B cell (primary cell): ENCODE data around the gene NOSTRIN. TPM values are rescaled to one million over a fixed set of nuclear protein-coding genes. Genes with fewer than 3 reads are reported as not detected.

Experiments used
- ATAC-seq: fragments of 200-7000 bp; cut with Tn5 transposase; one replicate; pipeline ENCODE4 v1.10.0; 2021; ENCODE audit warnings: low read depth, mild to moderate bottlenecking, moderate number of reproducible peaks, moderate library complexity
- CTCF ChIA-PET: fragments of 350-600 bp; sonication (Branson Sonifier 250); formaldehyde crosslinking; loops from one replicate; lab custom pipeline; 2021; ENCODE audit warnings: antibody characterized with exemption, inconsistent platforms; lab: Charles Lee
- POLR2A ChIA-PET: fragments of 350-600 bp; sonication (Branson Sonifier 250); formaldehyde crosslinking; loops from one replicate; lab custom pipeline; 2021; ENCODE audit warnings: antibody characterized with exemption; lab: Charles Lee
- DNase-seq: peaks from one replicate; pipeline ENCODE4 v3.0.0; 2013
- H2AFZ ChIP-seq: 2 replicates; pipeline ENCODE4 v1.6.1; 2012; ENCODE audit warnings: mild to moderate bottlenecking, low read depth, low read length; ENCODE audit not compliant: insufficient read depth, poor library complexity, severe bottlenecking
- H3K27ac ChIP-seq, 2 donors: 1 replicate in 1 of 2; 2 replicates in 1 of 2; pipeline ENCODE4 v1.5.1; 2012 to 2013; ENCODE audit warnings: low read length in 2 of 2, mild to moderate bottlenecking in 2 of 2, moderate library complexity in 1 of 2
- H3K27me3 ChIP-seq, 4 experiments: fragments of 200-600 bp in 1 of 4; sonication (generic) in 1 of 4; replicated peaks in 1 of 4; 1 replicate in 2 of 4; 2 replicates in 2 of 4; pipeline versions ENCODE4 v1.6.1 to v1.7.0; 2013 to 2016; ENCODE audit warnings: low read length in 3 of 4, mild to moderate bottlenecking in 2 of 4, mixed read lengths in 1 of 4, moderate library complexity in 1 of 4; ENCODE audit not compliant: insufficient read depth in 4 of 4, control insufficient read depth in 3 of 4; ENCODE audit errors: control extremely low read depth in 1 of 4
- H3K36me3 ChIP-seq, 2 experiments: replicated peaks in 1 of 2; 1 replicate in 1 of 2; 2 replicates in 1 of 2; pipeline versions ENCODE4 v1.6.1 to v1.7.1; 2013; ENCODE audit warnings: low read length in 1 of 2; ENCODE audit not compliant: insufficient read depth in 2 of 2, control insufficient read depth in 1 of 2; ENCODE audit errors: control extremely low read depth in 1 of 2, extremely low read depth in 1 of 2
- H3K4me1 ChIP-seq, 2 donors: fragments of 200-600 bp in 1 of 2; sonication (generic) in 1 of 2; 1 replicate in 1 of 2; 2 replicates in 1 of 2; pipeline versions ENCODE4 v1.5.1 to v1.6.1; 2013 to 2017; ENCODE audit warnings: low read length in 2 of 2; ENCODE audit not compliant: control insufficient read depth in 2 of 2, insufficient read depth in 2 of 2
- H3K4me2 ChIP-seq: replicated peaks from 2 replicates; pipeline ENCODE3; 2012; ENCODE audit warnings: mild to moderate bottlenecking, low read depth, low read length; ENCODE audit not compliant: poor library complexity, severe bottlenecking
- H3K4me3 ChIP-seq, 5 experiments: fragments of 200-600 bp in 1 of 5; sonication (generic) in 1 of 5; 1 replicate in 3 of 5; 2 replicates in 2 of 5; pipeline versions ENCODE4 v1.5.1 to v1.7.0; 2011 to 2016; ENCODE audit warnings: low read length in 4 of 5, mild to moderate bottlenecking in 4 of 5, low read depth in 2 of 5, control low read depth in 1 of 5, moderate library complexity in 1 of 5; ENCODE audit not compliant: insufficient read depth in 1 of 5; ENCODE audit errors: control extremely low read depth in 1 of 5, extremely low read depth in 1 of 5
- H3K79me2 ChIP-seq: fragments of 200-600 bp; sonication (generic); one replicate; pipeline ENCODE4 v1.6.0; 2016; ENCODE audit warnings: low read length; ENCODE audit not compliant: control insufficient read depth, insufficient read depth
- H3K9ac ChIP-seq: fragments of 200-600 bp; sonication (generic); 2 replicates; pipeline ENCODE4 v1.6.1; 2017; ENCODE audit warnings: mild to moderate bottlenecking, low read length, moderate library complexity
- H3K9me3 ChIP-seq, 3 donors: one replicate each; pipeline versions ENCODE4 v1.6.1 to v1.7.1; 2013; ENCODE audit warnings: low read length in 2 of 3; ENCODE audit not compliant: control insufficient read depth in 2 of 3, insufficient read depth in 1 of 3; ENCODE audit errors: control extremely low read depth in 1 of 3
- H4K20me1 ChIP-seq: 2 replicates; pipeline ENCODE4 v1.6.0; 2012; ENCODE audit warnings: mild to moderate bottlenecking, low read length; ENCODE audit not compliant: insufficient read depth, control insufficient read depth, poor library complexity, severe bottlenecking
- H3K27ac Mint-ChIP-seq: one replicate; pipeline ENCODE4 v1.8.0; 2021; ENCODE audit warnings: mixed read lengths
- H3K27me3 Mint-ChIP-seq: one replicate; pipeline ENCODE4 v1.8.0; 2021; ENCODE audit warnings: mixed read lengths
- H3K4me1 Mint-ChIP-seq: one replicate; pipeline ENCODE4 v1.8.0; 2021; ENCODE audit warnings: mixed read lengths
- H3K4me3 Mint-ChIP-seq: one replicate; pipeline ENCODE4 v1.8.0; 2021; ENCODE audit warnings: mixed read lengths
- H3K9me3 Mint-ChIP-seq: one replicate; pipeline ENCODE4 v1.8.0; 2022; ENCODE audit warnings: mixed read lengths; ENCODE audit not compliant: insufficient read depth
- EZH2 ChIP-seq: IDR thresholded peaks from 2 replicates; pipeline ENCODE4 v1.6.1; 2012; ENCODE audit warnings: borderline replicate concordance, low read depth, mild to moderate bottlenecking, moderate library complexity, low read length; ENCODE audit not compliant: insufficient read depth, poor library complexity, severe bottlenecking
- WGBS: methylation state at CpG from one replicate; pipeline ENCODE4 v1.1.5; 2013; ENCODE audit warnings: missing lambda C conversion rate; ENCODE audit not compliant: insufficient coverage; 5-methylcytosine and 5-hydroxymethylcytosine counted together
- intact Hi-C: fragments of 100-400 bp; cut with micrococcal nuclease; formaldehyde crosslinking; loops from one replicate; pipeline ENCODE4 v1.10.0; 2022
- polyA plus RNA-seq: library from polyadenylated mRNA; depleted of rRNA; stranded (reverse); fragments of >200 nt; gene quantifications from 2 replicates; pipeline ENCODE4 v1.2.3, GENCODE V29; 2012
- total RNA-seq, 2 donors: library from RNA; stranded (reverse); fragments of 120-200 nt in 1 of 2; gene quantifications; 1 replicate in 1 of 2; 2 replicates in 1 of 2; pipeline versions ENCODE4 v1.2.3 to v1.2.4, GENCODE V29; 2013 to 2022
- TF ChIP-seq, protein P1 (sequence below): fragments of 200-600 bp; IDR thresholded peaks from one replicate; pipeline ENCODE4 v1.8.0; 2022; ENCODE audit warnings: antibody characterized with exemption, mild to moderate bottlenecking

The NOSTRIN gene
- total and polyA plus RNA-seq, 2 donors (not counting 1 experiment from before 2014, with no cell fraction given): not detected

DNA sequence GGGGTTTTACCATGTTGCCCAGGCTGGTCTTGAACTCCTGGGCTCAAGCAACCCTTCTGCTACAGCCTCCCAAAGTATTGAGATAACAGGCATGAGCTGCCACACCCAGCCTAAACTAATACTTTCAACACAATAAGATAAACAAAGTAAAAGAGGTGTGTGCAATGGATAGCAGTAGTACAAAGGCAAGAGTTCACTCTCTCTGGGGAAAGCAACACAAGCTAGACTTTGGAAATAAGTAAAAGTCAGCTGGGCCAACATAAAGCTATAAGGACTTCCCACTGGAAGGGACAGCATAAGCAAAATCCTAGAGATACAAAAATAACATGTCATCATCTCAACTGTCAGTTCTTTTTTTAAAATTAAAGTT is 5.2 kb upstream of the NOSTRIN start:
- H3K4me2 ChIP-seq: no peak overlapping the region

DNA sequence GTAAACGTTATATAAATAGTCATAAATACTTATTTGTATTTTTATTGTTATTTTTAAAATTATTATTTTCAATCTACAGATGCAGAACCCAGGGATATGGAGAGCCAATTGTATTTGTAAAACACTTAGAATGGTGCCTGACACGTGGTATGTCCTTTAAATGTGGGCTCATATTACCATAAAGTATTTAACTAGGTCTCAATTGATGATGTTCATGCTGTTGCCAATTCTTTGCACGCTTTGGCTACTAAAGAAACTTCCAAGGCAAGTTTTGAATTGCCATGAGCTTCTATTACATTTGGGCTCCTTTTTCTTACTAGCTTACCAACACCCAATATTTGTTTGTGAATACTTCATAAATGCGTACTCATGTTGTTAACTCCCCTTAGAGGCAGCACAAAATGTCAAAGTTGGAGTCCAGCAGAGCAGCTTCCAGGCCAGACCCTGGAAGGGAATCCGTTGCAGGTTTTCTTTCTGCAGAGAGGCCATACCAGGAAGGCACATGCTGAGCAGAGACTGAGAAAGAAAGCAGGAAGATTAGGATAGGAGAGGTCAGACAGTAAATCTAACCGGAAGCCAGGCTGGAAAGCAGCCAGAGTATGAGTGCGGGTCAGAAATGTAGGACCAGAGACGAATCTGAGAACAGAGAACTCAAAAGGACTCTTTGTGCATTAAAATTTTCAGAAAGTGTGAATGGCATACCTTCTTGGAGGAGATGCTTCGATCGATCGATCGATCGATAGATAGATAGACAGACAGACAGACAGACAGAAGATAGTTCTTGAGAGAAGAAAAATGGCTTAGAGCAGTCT is 4.2 kb upstream of the NOSTRIN start:
- H3K27ac Mint-ChIP-seq: no peak overlapping the region
- peaks cover 14% of the 10 kb centered on the region for H3K27me3 Mint-ChIP-seq
- WGBS: 95% methylated on average over 8 of the region's 13 CpGs
- H3K4me1 Mint-ChIP-seq: no peaks in the 10 kb centered on the region
- ChIA-PET CTCF (no interaction called here), POLR2A (no interaction called here)
- no peak overlapping the region for H2AFZ ChIP-seq
- no peak overlapping the region for H3K27ac ChIP-seq
- DNase-seq (no peak), ATAC-seq (no peak)
- no peaks in the 10 kb centered on the region for H3K9me3 Mint-ChIP-seq
- no peak overlapping the region for H3K4me2 ChIP-seq
- H3K9me3 ChIP-seq: no peaks in the 10 kb centered on the region
- H3K4me3 ChIP-seq: no peak overlapping the region
- no peak overlapping the region for H3K9ac ChIP-seq
- intact Hi-C loops: no loop called here
- no peaks in the 10 kb centered on the region for H4K20me1 ChIP-seq
- H3K4me1 ChIP-seq: no peaks in the 10 kb centered on the region
- H3K79me2 ChIP-seq: no peaks in the 10 kb centered on the region
- no peak overlapping the region for H3K4me3 Mint-ChIP-seq
- no peak for TF ChIP-seq EZH2
- TF ChIP-seq, protein P1, sequence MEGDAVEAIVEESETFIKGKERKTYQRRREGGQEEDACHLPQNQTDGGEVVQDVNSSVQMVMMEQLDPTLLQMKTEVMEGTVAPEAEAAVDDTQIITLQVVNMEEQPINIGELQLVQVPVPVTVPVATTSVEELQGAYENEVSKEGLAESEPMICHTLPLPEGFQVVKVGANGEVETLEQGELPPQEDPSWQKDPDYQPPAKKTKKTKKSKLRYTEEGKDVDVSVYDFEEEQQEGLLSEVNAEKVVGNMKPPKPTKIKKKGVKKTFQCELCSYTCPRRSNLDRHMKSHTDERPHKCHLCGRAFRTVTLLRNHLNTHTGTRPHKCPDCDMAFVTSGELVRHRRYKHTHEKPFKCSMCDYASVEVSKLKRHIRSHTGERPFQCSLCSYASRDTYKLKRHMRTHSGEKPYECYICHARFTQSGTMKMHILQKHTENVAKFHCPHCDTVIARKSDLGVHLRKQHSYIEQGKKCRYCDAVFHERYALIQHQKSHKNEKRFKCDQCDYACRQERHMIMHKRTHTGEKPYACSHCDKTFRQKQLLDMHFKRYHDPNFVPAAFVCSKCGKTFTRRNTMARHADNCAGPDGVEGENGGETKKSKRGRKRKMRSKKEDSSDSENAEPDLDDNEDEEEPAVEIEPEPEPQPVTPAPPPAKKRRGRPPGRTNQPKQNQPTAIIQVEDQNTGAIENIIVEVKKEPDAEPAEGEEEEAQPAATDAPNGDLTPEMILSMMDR: no peak
- H3K27me3 ChIP-seq: no peaks in the 10 kb centered on the region
- no peaks in the 10 kb centered on the region for H3K36me3 ChIP-seq

More for the DNA sequence above, 5.2 kb upstream of the NOSTRIN start:
- no peaks in the 10 kb centered on the region for H3K9me3 ChIP-seq
- Mint-ChIP-seq H3K9me3 (no peaks in the 10 kb centered on the region), H3K27ac (no peak overlapping the region), H3K4me1 (no peaks in the 10 kb centered on the region), H3K4me3 (no peak overlapping the region), H3K27me3 (peaks cover 10% of the 10 kb centered on the region)
- H3K79me2 ChIP-seq: no peaks in the 10 kb centered on the region
- H3K27ac ChIP-seq: no peak overlapping the region
- no peak overlapping the region for H3K9ac ChIP-seq
- ChIA-PET CTCF (no interaction called here), POLR2A (no interaction called here)
- H2AFZ ChIP-seq: no peak overlapping the region
- no peaks in the 10 kb centered on the region for H4K20me1 ChIP-seq
- ATAC-seq: no peak
- H3K27me3 ChIP-seq: no peaks in the 10 kb centered on the region
- intact Hi-C loops: no loop called here
- H3K4me3 ChIP-seq: no peak overlapping the region
- TF ChIP-seq, protein P1: no peak
- no peak for TF ChIP-seq EZH2
- no peaks in the 10 kb centered on the region for H3K4me1 ChIP-seq
- H3K36me3 ChIP-seq: no peaks in the 10 kb centered on the region
- DNase-seq: no peak
